NCI-H1105 treated with DMSO at 0.1 percent for 48 hours (cell line): ENCODE results near the gene MED16.

Experiments used
- DNase-seq: peaks from one replicate; lab custom pipeline; 2025; lab: John Stamatoyannopoulos, UW

Gene MED16, protein sequence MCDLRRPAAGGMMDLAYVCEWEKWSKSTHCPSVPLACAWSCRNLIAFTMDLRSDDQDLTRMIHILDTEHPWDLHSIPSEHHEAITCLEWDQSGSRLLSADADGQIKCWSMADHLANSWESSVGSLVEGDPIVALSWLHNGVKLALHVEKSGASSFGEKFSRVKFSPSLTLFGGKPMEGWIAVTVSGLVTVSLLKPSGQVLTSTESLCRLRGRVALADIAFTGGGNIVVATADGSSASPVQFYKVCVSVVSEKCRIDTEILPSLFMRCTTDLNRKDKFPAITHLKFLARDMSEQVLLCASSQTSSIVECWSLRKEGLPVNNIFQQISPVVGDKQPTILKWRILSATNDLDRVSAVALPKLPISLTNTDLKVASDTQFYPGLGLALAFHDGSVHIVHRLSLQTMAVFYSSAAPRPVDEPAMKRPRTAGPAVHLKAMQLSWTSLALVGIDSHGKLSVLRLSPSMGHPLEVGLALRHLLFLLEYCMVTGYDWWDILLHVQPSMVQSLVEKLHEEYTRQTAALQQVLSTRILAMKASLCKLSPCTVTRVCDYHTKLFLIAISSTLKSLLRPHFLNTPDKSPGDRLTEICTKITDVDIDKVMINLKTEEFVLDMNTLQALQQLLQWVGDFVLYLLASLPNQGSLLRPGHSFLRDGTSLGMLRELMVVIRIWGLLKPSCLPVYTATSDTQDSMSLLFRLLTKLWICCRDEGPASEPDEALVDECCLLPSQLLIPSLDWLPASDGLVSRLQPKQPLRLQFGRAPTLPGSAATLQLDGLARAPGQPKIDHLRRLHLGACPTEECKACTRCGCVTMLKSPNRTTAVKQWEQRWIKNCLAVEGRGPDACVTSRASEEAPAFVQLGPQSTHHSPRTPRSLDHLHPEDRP

DNA sequence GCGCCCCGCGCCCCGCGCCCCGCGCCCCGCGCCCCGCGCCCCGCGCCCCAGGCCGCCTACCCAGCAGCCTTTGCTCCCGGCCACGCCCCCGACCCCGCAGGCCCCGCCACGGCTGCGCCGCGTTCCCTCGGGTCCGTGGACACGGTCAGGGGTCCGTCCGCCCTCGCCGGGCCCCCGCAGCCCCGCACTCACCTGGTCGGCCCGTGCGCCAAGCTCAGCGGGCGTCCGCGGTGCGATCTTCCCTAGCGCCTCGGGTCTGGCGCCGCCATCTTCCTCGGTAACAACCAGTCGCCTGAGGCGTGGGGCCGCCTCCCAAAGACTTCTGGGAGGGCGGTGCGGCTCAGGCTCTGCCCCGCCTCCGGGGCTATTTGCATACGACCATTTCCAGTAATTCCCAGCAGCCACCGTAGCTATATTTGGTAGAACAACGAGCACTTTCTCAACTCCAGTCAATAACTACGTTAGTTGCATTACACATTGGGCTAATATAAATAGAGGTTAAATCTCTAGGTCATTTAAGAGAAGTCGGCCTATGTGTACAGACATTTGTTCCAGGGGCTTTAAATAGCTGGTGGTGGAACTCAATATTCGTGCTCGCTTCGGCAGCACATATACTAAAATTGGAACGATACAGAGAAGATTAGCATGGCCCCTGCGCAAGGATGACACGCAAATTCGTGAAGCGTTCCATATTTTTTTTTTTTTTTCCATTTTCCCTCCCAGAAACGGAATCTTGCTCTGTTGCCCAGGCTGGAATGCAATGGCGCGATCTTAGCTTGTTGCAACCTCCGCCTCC lies at the start of gene MED16, which contains the start of gene RNU6-9:
Gene MED16 (minus strand): TSS at position 294 of the 796 bp plus-strand sequence. CDS start 2,056 bp downstream, outside the sequence.
Gene RNU6-9 (plus strand): TSS at position 591 of the 796 bp plus-strand sequence.
- DNase-seq: peak; percentile 92

DNA sequence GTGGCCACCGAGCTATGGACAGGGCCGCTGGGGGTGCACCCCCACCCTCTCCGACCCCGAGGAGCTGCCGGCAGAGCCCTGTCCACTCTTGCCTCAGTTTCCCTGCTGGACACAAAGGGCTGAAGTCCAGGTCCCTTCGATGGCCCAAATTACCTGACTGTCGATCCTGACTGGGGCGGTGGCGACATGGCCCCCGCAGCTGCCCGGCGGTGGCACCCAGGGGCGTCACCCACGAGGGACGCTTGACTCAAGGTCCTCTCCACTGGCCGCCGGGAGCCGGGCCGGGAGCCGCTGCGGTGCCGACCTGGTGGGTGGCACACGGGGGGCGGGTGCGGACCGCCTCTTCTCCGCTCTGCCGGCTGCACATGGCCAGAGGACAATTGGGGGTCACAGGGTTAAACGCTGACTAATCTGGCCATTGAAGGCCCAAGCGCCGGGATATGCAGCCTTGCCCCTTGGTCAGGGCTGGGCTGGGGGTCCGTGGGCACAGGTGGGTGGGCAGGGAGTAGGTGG lies 49.2 kb upstream of the MED16 start:
- no peak for DNase-seq

- DNase-seq: no peak
Measured at GRCh38 chr19:941292-942132, 48.5 kb upstream of the MED16 start.

DNA sequence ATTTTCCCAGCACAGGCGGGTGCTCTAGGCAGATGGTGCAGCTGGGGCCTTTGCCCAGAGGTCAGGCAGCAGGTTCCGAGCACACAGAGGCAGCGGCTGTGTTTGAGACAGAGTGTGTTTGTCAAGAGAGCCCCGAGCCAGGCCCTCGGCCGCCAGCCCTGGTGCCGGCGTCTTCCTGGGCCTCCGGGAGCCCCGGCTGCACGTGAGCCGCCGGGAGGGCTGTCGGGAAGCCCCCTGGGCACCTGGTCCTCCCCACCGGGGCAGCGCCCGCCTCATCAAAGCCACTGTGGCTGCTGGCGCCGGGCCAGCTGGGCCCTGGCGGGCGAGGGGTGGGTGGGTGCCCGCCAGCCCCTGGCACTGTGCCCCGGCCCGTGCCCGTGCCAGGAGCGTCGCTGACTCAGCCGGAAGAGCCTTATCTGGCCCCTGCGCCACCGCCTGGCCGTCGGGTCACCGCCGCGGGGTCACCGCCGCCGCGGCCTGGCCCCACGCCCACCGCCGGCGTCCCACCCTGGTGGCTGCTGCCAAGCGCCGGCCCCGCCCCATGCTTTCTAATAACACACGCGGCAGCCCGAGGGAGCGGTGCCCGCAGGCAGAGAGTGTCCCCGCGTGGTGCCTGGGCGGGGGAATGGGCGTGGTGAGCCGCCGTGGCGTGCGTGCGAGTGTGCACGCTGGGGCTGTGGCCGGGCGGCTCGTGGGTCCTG lies 47.8 kb upstream of the MED16 start:
- peak; percentile 89 for DNase-seq

- DNase-seq: no peak
Measured at GRCh38 chr19:939922-940321, 46.9 kb upstream of the MED16 start.

- DNase-seq: no peak
Measured at GRCh38 chr19:939439-939838, 46.5 kb upstream of the MED16 start.

DNA sequence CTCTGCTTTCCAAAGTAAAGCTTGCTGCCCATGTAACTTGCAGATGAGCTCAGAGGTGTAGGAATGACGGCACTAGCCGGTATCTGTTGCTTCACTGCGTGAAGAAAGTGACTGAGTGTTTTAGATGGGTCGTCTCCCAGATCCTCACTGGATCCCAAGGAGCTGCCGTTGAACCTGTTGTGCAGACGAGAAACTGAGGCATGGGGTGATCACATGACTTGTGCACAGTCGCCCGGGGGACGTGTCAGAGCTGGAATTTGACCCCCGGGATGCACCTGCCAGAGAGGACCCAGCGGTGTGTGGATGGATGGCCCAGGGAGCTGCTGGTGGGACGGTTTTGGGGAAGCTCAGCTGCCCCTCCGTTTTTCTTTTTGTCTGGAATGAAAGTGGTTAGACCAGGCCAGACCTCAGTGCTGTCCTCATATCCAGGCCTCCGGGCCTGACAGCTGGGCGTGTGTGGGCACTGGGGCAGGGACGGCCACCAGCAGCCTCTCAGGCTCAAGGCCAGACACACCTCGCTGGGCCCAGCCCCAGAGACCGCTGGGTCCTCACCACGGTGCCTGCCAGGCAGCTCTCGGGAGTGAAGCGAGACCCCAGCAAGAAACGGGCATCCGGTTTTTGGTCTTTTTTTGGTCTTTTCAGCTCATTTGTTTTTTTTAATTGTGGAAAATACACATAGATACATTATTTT lies 45.4 kb upstream of the MED16 start:
- no peak for DNase-seq

DNA sequence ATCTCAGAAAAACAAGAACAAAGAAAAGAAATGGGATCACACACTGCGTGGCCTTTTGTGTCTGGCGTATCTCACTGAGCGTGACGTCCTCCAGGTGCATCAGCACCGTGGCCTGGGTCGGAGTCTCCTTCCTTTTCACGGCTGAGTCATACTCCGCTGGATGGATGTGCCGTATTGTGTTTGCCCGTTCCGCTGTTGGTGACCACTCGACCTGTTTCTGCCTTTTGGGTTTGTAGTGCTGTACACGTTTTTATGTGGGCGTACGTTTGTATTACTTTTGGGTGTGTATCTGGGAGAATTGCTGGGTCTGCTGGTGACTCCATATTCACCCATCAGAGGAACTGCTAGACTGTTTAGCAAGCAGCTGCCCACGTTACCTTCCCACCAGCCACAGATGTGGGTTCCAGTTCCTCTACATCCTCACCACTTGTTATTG lies 44.3 kb upstream of the MED16 start:
- DNase-seq: no peak

DNA sequence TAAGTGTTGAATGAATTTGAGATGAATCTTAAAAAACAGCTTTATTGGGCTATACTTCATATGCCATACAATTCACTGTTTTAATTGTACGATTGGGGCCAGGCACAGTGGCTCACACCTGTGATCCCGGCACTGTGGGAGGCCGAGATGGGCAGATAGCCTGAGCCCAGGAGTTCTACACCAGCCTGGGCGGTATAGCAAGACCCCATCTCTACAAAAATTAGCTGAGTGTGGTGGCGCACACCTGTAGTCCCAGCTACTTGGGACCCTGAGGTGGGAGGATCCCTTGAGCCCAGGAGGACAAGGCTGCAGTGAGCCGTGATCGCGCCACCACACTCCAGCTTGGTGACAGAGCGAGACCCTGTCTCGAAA lies 43.2 kb upstream of the MED16 start:
- no peak for DNase-seq

DNA sequence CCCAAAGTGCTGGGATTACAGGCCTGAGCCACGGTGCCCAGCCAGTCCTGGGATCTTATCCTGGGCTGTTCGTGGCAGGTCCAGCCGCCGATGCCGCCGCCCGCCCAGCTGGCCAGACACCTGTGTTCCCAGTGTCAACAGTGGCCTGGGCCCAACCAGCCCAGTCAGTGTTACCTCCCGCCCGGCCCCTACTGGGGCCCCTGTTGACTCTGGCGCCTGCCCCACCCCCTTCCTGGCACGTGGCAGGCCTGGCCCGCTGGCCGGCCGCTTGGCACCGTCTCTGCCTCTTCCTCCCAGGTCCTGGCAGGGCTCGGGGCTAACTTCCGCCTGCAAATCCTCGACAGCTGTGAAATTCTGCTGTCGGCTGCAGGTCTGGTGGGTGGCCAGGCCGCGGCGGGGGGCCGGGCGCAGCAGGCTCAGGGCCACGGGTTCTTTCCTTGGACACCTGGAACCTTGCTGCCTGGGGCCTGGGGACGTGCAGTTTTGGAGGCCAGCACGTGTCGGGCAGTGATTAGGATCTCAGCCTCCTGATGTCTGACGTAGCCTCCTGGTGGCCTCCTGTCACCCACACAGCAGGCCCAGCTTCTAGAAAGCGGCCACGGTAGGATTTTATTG lies 42.0 kb upstream of the MED16 start:
- DNase-seq: no peak

DNA sequence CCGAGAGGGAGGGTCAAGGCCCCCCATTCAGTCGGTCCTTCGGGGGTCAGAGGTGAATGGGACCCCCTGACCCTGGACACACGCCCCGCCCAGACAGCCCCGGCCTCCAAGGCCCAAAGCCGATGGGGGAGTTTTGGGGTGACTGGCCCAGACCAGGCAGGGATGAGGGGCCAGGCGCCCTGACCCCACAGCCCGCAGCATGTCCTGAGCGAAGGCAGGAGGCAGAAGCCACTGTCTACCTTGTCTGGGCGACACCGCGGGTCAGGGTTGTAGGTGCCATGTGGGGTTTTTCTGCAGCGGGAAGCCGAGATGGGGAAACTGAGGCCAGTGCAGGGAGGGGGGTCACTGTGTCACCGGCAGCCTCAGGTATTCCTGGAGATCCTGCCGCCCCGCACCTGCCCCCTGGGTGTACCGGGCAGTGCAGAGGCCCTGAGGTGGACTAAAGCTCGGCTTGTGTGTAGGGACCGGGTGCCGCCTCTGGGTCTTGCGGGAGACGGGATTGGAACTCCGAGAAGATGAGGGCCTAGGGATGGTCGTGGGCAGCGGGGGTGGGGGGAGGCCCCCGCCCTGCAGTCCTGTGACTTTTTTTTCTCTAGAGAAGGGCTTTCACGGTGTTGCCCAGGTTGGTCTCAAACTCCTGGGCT lies 41.3 kb upstream of the MED16 start:
- no peak for DNase-seq

DNA sequence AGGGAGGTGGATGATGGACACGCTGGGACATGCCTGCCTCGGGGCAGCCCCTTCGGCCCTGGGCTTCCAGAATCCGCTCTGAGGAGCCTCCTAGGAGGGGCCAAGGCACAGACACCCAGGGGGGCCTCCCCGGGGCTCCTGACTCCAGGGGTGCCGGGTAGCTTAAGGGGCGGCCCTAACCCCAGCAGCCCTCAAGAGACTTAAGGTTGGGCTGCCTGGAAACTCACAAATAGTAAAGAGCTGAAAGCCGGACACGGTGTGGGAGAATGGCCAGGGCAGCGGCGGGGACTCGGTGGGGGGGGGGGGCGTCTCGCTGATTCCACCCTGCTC lies 40.5 kb upstream of the MED16 start:
- DNase-seq: no peak

GRCh38 chr19:932648-933552 lies 39.9 kb upstream of the MED16 start:
- DNase-seq: no peak

GRCh38 chr19:931860-932647 lies 39.1 kb upstream of the MED16 start:
- DNase-seq: no peak

- DNase-seq: no peak
Measured at GRCh38 chr19:929891-930258, 36.9 kb upstream of the MED16 start.

DNA sequence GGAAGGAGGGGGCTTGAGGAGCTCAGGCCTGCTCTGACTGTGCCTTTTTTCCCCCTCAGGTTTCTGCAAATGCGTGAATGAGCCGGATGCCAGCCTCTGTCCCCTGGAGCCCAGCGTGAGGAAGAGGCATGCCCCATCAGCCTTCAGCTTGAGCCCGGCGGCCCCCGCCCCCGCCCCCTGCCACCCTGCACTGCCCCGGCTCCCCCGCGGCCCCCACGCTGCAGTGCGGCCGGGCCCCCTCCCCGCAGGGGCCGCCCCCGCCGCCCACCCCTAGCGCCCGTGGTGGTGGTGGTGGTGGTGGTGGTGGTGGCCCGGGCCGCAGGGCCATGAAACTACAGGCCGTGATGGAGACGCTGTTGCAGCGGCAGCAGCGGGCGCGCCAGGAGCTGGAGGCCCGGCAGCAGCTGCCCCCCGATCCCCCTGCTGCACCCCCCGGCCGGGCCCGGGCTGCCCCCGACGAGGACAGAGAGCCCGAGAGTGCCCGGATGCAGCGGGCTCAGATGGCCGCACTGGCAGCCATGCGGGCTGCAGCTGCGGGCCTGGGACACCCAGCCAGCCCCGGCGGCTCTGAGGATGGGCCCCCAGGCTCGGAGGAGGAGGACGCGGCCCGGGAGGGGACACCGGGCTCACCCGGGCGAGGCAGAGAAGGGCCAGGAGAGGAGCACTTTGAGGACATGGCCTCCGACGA lies 36.4 kb upstream of the MED16 start:
- DNase-seq: no peak
